Measurements from ENCODE around the gene SPATC1L.
"Not testable (repeated sequence)": the region's sequence is repeated elsewhere in the genome, so short reads cannot be mapped to it uniquely, and the experiment has no call there.

SPATC1L gene

GRCh38 chr21:46189959-46190490, 5.8 kb upstream of the SPATC1L start:
- H3K9me3 ChIP-seq (replicated peaks in 1 of 11) = no peaks in the 10 kb centered on the region
- H3K27me3 ChIP-seq = peaks cover 0 to 3% (median 0%) of the 10 kb centered on the region in 11 experiments; a peak in 3 of 22 replicates
- peaks cover 16 to 76% (median 44%) of the 10 kb centered on the region in 11 experiments for H3K36me3 ChIP-seq
- H3K4me1 ChIP-seq = peaks cover 0 to 26% (median 14%) of the 10 kb centered on the region in 10 experiments; a peak in 14 of 20 replicates
- H3K4me3 ChIP-seq = no peak overlapping the region
- no peak for TF ChIP-seq Cebpa-rat (IDR thresholded peaks at IDR 0.05)
- peaks cover 0 to 45% (median 0%) of the 10 kb centered on the region in 11 experiments; a peak in 4 of 22 replicates for H4K20me1 ChIP-seq
- H3K27ac ChIP-seq = no peak overlapping the region
- H3K9ac ChIP-seq = no peak overlapping the region
- H3K4me2 ChIP-seq = no peak overlapping the region

DNA sequence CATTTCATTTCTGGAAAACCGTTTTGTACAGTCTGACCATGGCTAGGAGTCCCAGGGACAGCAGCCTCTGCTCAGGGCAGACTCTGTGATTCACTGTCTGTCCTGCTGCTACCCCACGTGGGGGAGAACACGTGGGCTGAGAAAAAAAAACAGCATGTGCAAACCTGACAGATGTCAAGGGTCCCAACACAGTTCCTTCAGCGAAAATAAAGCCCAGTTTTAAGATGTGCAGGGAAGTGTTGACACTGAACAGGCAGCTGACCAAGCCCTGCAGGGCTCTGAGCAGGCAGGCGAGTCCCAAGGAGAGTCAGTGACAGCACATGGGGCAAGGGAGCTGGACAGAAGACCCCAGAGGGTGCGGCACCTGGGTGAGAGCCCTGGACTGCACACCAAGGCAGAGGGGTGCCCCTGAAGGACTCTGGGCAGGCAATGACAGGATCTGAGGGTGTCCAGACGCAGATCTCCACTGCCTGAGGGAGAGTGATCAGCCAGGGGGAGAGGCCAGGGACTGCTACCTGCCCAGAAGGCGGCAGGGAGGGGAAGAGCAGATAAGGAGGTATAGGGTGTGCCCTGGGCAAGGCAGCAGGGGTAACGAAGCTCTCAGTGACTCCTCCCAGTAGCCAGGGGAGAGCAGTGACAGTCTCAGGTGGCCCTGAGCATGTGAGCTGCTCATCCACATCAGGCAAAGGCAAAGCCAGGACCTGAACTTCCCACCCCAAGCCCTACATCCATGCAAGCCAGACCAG, 5.1 kb upstream of the SPATC1L start:
- Histone ChIP-seq H3K27me3 (peaks cover 4 to 10% (median 5%) of the 10 kb centered on the region in 11 experiments; a peak in 14 of 22 replicates), H3K9ac (peak overlapping the region in 2 of 11 experiments; percentile 9 to 38; a peak in 1 of 22 replicates), H3K4me1 (peaks cover 0 to 26% (median 12%) of the 10 kb centered on the region in 10 experiments; a peak in 14 of 20 replicates), H3K9me3 (replicated peaks in 1 of 11) (no peaks in the 10 kb centered on the region), H3K4me2 (no peak overlapping the region), H3K4me3 (no peak overlapping the region), H3K27ac (no peak overlapping the region), H4K20me1 (peaks cover 0 to 39% (median 0%) of the 10 kb centered on the region in 11 experiments; a peak in 4 of 22 replicates), H3K36me3 (peaks cover 11 to 70% (median 38%) of the 10 kb centered on the region in 11 experiments)
- no peak for TF ChIP-seq Cebpa-rat (IDR thresholded peaks at IDR 0.05)

DNA sequence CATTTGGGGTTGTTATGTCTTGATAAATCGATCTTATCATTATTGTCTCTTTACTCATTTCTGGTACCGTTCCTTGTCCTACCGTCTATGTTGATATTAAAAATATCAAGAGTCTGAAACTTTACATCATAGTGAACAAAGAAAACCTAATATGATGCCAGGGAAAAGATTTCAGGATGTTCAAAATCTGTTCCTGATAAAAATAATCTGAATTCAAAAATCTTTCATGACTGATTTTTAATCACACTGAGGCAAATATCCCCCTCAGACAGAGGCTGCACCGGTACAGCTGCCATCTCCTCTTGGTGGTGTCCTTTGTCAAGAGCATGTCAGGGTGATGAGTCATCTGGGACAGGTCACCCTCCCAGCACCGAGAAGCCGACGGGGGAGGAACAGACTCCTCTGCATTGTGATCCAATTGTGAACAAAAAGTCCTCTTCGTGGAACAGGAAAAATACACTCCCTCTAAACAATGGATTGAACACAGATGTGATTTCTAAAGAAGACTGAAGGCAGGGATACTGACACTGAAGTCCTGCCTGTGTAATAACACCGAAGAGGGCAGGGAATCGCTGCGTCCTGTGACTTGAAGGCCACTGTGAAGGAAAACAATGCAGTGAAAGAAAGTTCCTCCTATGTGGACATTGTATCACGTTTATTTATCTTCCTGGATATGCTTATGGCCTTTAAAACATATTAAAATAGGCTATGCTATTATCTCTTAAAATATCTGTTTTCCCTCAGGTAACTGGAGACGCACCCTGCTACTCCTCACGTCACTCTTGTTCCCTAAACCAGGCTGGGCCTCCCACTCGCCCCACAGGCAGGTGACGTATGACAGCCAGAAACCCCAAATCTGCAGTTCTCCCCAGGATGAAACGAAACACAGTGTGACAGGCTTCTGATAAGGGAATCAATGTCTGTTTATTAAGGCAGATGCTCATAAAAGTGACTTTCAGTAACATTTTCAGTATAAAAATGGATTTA, 4.3 kb upstream of the SPATC1L start:
- Histone ChIP-seq H3K4me1 (peaks cover 0 to 26% (median 10%) of the 10 kb centered on the region in 10 experiments; a peak in 12 of 20 replicates), H3K4me2 (peak overlapping the region in 1 of 11 experiments; percentile 25; a peak in 2 of 22 replicates), H3K27ac (no peak overlapping the region), H3K4me3 (no peak overlapping the region), H3K36me3 (peaks cover 2 to 61% (median 29%) of the 10 kb centered on the region in 11 experiments), H4K20me1 (peaks cover 0 to 30% (median 0%) of the 10 kb centered on the region in 11 experiments; a peak in 3 of 22 replicates), H3K9ac (peak overlapping the region in 5 of 11 experiments; percentile 1 to 38 (median 10); a peak in 1 of 22 replicates), H3K9me3 (replicated peaks in 1 of 11) (no peaks in the 10 kb centered on the region), H3K27me3 (peaks cover 4 to 17% (median 10%) of the 10 kb centered on the region in 11 experiments; a peak in 14 of 22 replicates)
- TF ChIP-seq Cebpa-rat (IDR thresholded peaks at IDR 0.05) = no peak

DNA sequence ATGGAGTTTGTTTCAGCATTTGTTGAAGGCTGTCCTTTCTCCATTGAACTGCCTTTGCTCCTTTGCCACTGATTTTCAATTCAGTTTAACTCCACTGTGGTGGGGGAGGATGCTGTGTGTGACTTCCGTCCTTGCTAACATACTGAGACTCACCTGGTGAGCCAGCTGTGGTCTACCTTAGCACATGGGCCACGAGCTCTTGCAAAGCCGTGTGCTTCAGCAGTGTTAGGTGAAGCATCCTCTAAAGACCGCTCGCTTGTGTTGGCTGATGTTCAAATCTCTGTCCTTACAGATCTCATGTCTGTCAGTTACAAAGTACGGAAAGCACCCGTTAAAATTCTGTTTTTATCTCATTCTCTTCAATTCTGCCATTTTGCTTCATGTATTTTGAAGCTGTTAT, 3.6 kb upstream of the SPATC1L start:
- Histone ChIP-seq H3K4me1 (peaks cover 3 to 26% (median 12%) of the 10 kb centered on the region in 10 experiments; a peak in 14 of 20 replicates), H3K4me2 (no peak overlapping the region), H4K20me1 (peaks cover 0 to 30% (median 0%) of the 10 kb centered on the region in 11 experiments; a peak in 2 of 22 replicates), H3K9ac (no peak overlapping the region), H3K36me3 (peaks cover 0 to 55% (median 26%) of the 10 kb centered on the region in 11 experiments; a peak in 19 of 22 replicates), H3K27ac (no peak overlapping the region), H3K27me3 (peaks cover 4 to 17% (median 10%) of the 10 kb centered on the region in 11 experiments; a peak in 14 of 22 replicates), H3K4me3 (no peak overlapping the region), H3K9me3 (replicated peaks in 1 of 11) (no peaks in the 10 kb centered on the region)
- no peak for TF ChIP-seq Cebpa-rat (IDR thresholded peaks at IDR 0.05)

- Histone ChIP-seq H4K20me1 (peaks cover 0 to 31% (median 0%) of the 10 kb centered on the region in 11 experiments; a peak in 2 of 22 replicates), H3K27ac (no peak overlapping the region), H3K27me3 (peaks cover 4 to 17% (median 10%) of the 10 kb centered on the region in 11 experiments; a peak in 14 of 22 replicates), H3K9me3 (replicated peaks in 1 of 11) (no peaks in the 10 kb centered on the region), H3K9ac (no peak overlapping the region), H3K4me3 (no peak overlapping the region), H3K36me3 (peaks cover 0 to 49% (median 20%) of the 10 kb centered on the region in 11 experiments; a peak in 18 of 22 replicates), H3K4me1 (peaks cover 3 to 26% (median 12%) of the 10 kb centered on the region in 10 experiments; a peak in 14 of 20 replicates), H3K4me2 (no peak overlapping the region)
- TF ChIP-seq Cebpa-rat (IDR thresholded peaks at IDR 0.05) = no peak
Measured at GRCh38 chr21:46187261-46187660, 3.0 kb upstream of the SPATC1L start.

DNA sequence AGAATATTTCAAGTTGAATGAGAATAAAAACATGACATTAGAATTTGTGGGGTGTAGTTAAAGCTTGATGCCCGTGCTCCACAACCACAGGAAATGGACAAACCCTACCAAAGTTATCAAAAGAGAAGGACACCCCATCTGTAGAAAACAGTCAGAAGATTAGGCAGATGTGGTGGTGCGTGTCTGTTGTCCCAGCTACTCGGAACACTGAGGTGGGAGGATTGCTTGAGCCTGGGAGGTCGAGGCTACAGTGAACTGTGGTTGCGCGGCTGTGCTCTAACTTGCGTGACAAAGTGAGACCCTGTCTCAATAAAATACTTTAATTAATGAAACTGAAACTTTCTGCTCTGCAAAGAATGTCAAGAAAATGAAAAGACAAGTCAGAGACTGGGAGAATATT, 1.5 kb upstream of the SPATC1L start:
- Histone ChIP-seq H3K4me2 (peak overlapping the region in 5 of 11 experiments; percentile 68 to 90 (median 80); a peak in 8 of 22 replicates), H3K9ac (no peak overlapping the region), H3K36me3 (peaks cover 0 to 34% (median 6%) of the 10 kb centered on the region in 11 experiments; a peak in 12 of 22 replicates), H3K4me3 (no peak overlapping the region), H3K9me3 (replicated peaks in 1 of 11) (no peaks in the 10 kb centered on the region), H3K27ac (no peak overlapping the region), H4K20me1 (peaks cover 0 to 21% (median 0%) of the 10 kb centered on the region in 11 experiments; a peak in 2 of 22 replicates), H3K4me1 (peaks cover 6 to 23% (median 14%) of the 10 kb centered on the region in 10 experiments; a peak in 16 of 20 replicates), H3K27me3 (peaks cover 4 to 17% (median 10%) of the 10 kb centered on the region in 11 experiments; a peak in 14 of 22 replicates)
- no peak for TF ChIP-seq Cebpa-rat (IDR thresholded peaks at IDR 0.05)

GRCh38 chr21:46184625-46185555, 631 bp upstream of the SPATC1L start:
- Histone ChIP-seq H3K4me2 (peak overlapping the region; percentile 21 to 90 (median 73)), H3K9ac (peak overlapping the region in 10 of 11 experiments; percentile 38 to 75 (median 66); a peak in 16 of 22 replicates), H4K20me1 (peaks cover 0 to 18% (median 0%) of the 10 kb centered on the region in 11 experiments; a peak in 3 of 22 replicates), H3K27ac (peak overlapping the region in 9 of 11 experiments; percentile 48 to 71 (median 67); a peak in 18 of 22 replicates), H3K9me3 (replicated peaks in 1 of 11) (no peaks in the 10 kb centered on the region), H3K4me3 (peak overlapping the region; percentile 56 to 72 (median 70)), H3K36me3 (peaks cover 0 to 25% (median 1%) of the 10 kb centered on the region in 11 experiments; a peak in 8 of 22 replicates), H3K4me1 (peaks cover 9 to 31% (median 15%) of the 10 kb centered on the region in 10 experiments; a peak in 17 of 20 replicates), H3K27me3 (peaks cover 4 to 17% (median 10%) of the 10 kb centered on the region in 11 experiments; a peak in 14 of 22 replicates)
- peak in 3 of 11 experiments; percentile 32 to 57 (median 49); a peak in 3 of 22 replicates for TF ChIP-seq Cebpa-rat (IDR thresholded peaks at IDR 0.05)

DNA sequence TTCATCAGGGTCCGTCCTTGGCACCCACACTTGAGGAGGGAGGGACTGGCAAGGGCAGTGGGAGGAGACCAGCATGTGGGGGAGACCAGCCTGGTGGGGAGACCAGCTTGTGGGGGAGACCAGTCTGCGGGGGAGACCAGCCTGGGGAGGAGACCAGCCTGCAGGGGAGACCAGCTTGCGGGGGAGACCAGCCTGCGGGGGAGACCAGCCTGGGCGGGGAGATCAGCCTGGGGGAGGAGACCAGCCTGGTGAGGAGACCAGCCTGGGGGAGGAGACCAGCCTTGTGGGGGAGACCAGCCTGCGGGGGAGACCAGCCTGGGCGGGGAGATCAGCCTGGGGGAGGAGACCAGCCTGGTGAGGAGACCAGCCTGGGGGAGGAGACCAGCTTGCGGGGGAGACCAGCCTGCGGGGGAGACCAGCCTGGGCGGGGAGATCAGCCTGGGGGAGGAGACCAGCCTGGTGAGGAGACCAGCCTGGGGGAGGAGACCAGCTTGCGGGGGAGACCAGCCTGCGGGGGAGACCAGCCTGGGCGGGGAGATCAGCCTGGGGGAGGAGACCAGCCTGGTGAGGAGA, 836 bp downstream of the SPATC1L start:
- H3K36me3 ChIP-seq = peaks cover 0 to 12% (median 0%) of the 10 kb centered on the region in 11 experiments; a peak in 1 of 22 replicates
- peak overlapping the region; percentile 59 to 75 (median 70) for H3K4me3 ChIP-seq
- peaks cover 9 to 23% (median 15%) of the 10 kb centered on the region in 10 experiments; a peak in 17 of 20 replicates for H3K4me1 ChIP-seq
- H4K20me1 ChIP-seq; H3K27ac ChIP-seq; H3K9me3 ChIP-seq (replicated peaks in 1 of 11): not testable (repeated sequence)
- peak overlapping the region; percentile 51 to 81 (median 66); a peak in 15 of 22 replicates for H3K9ac ChIP-seq
- H3K4me2 ChIP-seq = peak overlapping the region; percentile 51 to 93 (median 86)
- H3K27me3 ChIP-seq = peaks cover 4 to 17% (median 10%) of the 10 kb centered on the region in 11 experiments; a peak in 14 of 22 replicates
